ENCODE results near the gene CPA4.

The CPA4 gene

DNA sequence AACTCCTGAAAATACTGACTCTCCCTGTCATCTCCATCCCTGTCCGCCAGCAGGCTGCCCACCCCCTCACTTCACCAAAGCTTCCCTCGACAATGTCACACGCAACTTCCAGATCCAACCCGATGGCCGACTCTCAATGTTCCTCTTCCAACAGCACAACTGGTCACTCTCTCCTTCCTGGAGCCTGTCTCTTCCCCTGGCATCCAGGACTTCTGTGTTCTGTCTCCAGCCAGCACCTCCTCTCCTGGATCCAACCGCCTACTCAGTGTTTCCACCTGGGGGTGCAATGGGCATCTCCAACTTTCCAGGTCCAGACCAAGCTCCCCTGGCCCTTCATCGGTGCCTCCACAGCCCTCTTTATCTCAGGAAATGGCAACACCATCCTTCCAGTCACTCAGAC lies 60.2 kb downstream of the CPA4 start:
- H3K27ac ChIP-seq: peak overlapping the region in 1 of 2 donors; percentile 67
- intact Hi-C loops (cut with DNase I; ENCODE audit: low total_unique reads): loop anchor here (5.0 kb wide), 1 partner anchor 151 kb away; no protein-coding TSS in a partner anchor
- H3K36me3 ChIP-seq: no peaks in the 10 kb centered on the region
- H3K9me3 ChIP-seq: no peaks in the 10 kb centered on the region
- H3K4me3 ChIP-seq: no peak overlapping the region
- no peak for DNase-seq
- no peaks in the 10 kb centered on the region for H3K27me3 ChIP-seq
- no peak for TF ChIP-seq CTCF (IDR thresholded peaks at IDR 0.05)
- peaks cover 0 to 55% (median 45%) of the 10 kb centered on the region in 4 donors for H3K4me1 ChIP-seq

DNA sequence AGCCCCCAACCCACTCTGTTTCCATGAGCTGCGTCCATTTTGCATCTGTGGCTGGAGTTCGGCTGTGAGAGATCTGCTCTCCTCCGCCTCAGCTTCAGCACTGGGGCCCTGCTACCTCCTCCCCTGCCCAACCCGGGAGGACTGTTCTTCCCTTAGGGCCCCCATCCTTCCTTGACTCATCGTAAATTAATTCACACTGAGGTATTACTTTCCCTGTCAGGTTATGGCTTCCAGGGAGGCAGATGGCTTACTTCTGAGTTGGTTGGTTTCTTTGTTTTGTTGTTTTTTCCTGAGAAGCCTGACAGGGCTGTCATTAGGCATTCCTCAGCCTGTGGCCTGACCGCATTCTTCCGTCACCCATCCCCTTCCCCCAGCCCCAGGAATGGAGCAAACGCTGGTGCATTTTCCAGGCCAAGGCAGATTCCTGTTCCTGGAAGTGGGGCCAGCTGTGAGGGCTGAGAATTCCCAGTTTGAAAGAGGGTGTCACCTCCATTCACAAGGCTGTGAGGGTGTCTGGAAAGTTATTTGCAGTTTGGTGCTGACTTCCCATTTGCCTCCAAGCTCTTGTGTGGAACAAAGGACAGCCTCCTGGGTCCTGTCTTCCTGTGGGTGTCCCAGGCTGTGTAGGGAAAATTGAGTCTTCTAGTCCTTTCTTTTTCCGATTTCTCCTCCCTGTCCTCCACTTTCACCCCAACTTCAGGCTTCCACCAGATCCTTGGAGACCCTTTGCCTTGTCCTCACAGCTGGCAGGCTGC lies 63.3 kb downstream of the CPA4 start:
- peak in 1 of 2 donors; percentile 34 for DNase-seq
- intact Hi-C loops (cut with DNase I; ENCODE audit: low total_unique reads): no loop called here
- no peaks in the 10 kb centered on the region for H3K36me3 ChIP-seq
- no peaks in the 10 kb centered on the region for H3K27me3 ChIP-seq
- no peak overlapping the region for H3K4me3 ChIP-seq
- peaks cover 0 to 7% (median 0%) of the 10 kb centered on the region in 3 donors for H3K9me3 ChIP-seq
- TF ChIP-seq CTCF (IDR thresholded peaks at IDR 0.05): no peak
- H3K4me1 ChIP-seq: peaks cover 0 to 49% (median 40%) of the 10 kb centered on the region in 4 donors
- peak overlapping the region; percentile 67 to 77 for H3K27ac ChIP-seq

- intact Hi-C loops (cut with DNase I; ENCODE audit: low total_unique reads): no loop called here
- Histone ChIP-seq H3K36me3 (no peaks in the 10 kb centered on the region), H3K9me3 (peaks cover 0 to 7% (median 0%) of the 10 kb centered on the region in 3 donors), H3K4me1 (peaks cover 0 to 41% (median 34%) of the 10 kb centered on the region in 4 donors), H3K4me3 (no peak overlapping the region), H3K27me3 (no peaks in the 10 kb centered on the region), H3K27ac (peak overlapping the region; percentile 67 to 77)
- TF ChIP-seq CTCF (IDR thresholded peaks at IDR 0.05): no peak
- DNase-seq: peak; percentile 68 to 84
Observed at GRCh38 chr7:130356876-130357611, 64.1 kb downstream of the CPA4 start.

GRCh38 chr7:130358471-130358870 lies 65.5 kb downstream of the CPA4 start:
- H3K27me3 ChIP-seq: no peaks in the 10 kb centered on the region
- DNase-seq: no peak
- TF ChIP-seq CTCF (IDR thresholded peaks at IDR 0.05): no peak
- H3K4me1 ChIP-seq: peaks cover 0 to 33% (median 26%) of the 10 kb centered on the region in 4 donors
- no peak overlapping the region for H3K27ac ChIP-seq
- intact Hi-C loops (cut with DNase I; ENCODE audit: low total_unique reads): no loop called here
- H3K4me3 ChIP-seq: no peak overlapping the region
- no peaks in the 10 kb centered on the region for H3K36me3 ChIP-seq
- H3K9me3 ChIP-seq: peaks cover 0 to 7% (median 0%) of the 10 kb centered on the region in 3 donors

DNA sequence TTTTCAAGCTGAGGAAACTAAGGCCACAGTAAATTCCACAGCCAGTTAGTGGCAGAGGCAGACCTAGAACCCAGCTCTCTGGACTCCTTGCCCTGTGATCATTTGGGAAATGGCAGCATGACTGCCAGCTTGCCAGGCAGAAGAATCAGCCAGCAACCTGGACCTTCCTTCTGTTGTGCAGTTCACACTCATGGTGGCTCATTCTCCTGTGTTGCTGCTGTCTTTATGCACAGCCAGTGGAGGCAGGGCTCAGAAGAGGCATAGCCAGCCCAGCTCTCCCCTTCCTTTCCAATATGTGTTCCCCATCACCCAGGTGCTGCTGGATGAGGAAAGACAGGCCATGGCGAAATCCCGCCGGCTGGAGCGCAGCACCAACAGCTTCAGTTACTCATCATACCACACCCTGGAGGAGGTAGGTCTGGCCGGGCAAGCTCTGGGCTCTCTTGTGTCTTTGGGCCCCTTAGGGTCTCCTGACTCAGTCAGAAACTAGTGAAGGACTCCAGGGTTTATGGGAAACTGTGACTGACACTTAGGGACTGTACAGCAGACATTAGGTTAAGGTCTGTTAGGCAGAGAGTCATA lies 66.4 kb downstream of the CPA4 start:
- peaks cover 0 to 7% (median 0%) of the 10 kb centered on the region in 3 donors for H3K9me3 ChIP-seq
- intact Hi-C loops (cut with DNase I; ENCODE audit: low total_unique reads): no loop called here
- DNase-seq: no peak
- no peak for TF ChIP-seq CTCF (IDR thresholded peaks at IDR 0.05)
- peaks cover 0 to 42% (median 29%) of the 10 kb centered on the region in 4 donors for H3K4me1 ChIP-seq
- no peak overlapping the region for H3K4me3 ChIP-seq
- H3K36me3 ChIP-seq: no peaks in the 10 kb centered on the region
- H3K27me3 ChIP-seq: no peaks in the 10 kb centered on the region
- no peak overlapping the region for H3K27ac ChIP-seq
